HG03066 (cell line): ENCODE data around the gene EXOC3L1.

Experiments
- ATAC-seq: cut with Tn5 transposase; IDR thresholded peaks from one replicate; pipeline ENCODE4 v1.9.1; 2021; ENCODE audit warnings: low read depth; ENCODE audit not compliant: unreplicated experiment

The EXOC3L1 gene

GRCh38 chr16:67199808-67200198 is 9.9 kb upstream of the EXOC3L1 start:
- ATAC-seq, result no peak

GRCh38 chr16:67199011-67199807 is 9.3 kb upstream of the EXOC3L1 start, which contains the start of gene ELMO3:
ELMO3 (plus strand) TSS chr16:67199131; CDS start chr16:67199327, 196 bp downstream.
- no peak for ATAC-seq

- ATAC-seq, result no peak
Measured at GRCh38 chr16:67198238-67198734, 8.3 kb upstream of the EXOC3L1 start.

GRCh38 chr16:67197704-67198103 is 7.8 kb upstream of the EXOC3L1 start:
- ATAC-seq, result no peak

- ATAC-seq, result no peak
Measured at GRCh38 chr16:67196881-67197280, 6.9 kb upstream of the EXOC3L1 start.

- ATAC-seq, result no peak
Measured at GRCh38 chr16:67195676-67196075, 5.7 kb upstream of the EXOC3L1 start.

- ATAC-seq, result no peak
Measured at GRCh38 chr16:67194260-67194659, 4.3 kb upstream of the EXOC3L1 start.

- ATAC-seq, result no peak
Measured at GRCh38 chr16:67193536-67193935, 3.6 kb upstream of the EXOC3L1 start.

GRCh38 chr16:67192781-67193361 is 2.9 kb upstream of the EXOC3L1 start:
- no peak for ATAC-seq

- peak; percentile 89 for ATAC-seq
Measured at GRCh38 chr16:67191995-67192681, 2.2 kb upstream of the EXOC3L1 start, which contains the start of gene E2F4. E2F4 (plus strand) TSS chr16:67192155; CDS start chr16:67192228, 73 bp downstream.

GRCh38 chr16:67191411-67191994 is 1.6 kb upstream of the EXOC3L1 start:
- ATAC-seq, result no peak

GRCh38 chr16:67190448-67191399 is 788 bp upstream of the EXOC3L1 start:
- no peak for ATAC-seq

- ATAC-seq, result no peak
Measured at GRCh38 chr16:67188798-67189197, 1.1 kb downstream of the EXOC3L1 start.

- no peak for ATAC-seq
Measured at GRCh38 chr16:67188323-67188722, 1.6 kb downstream of the EXOC3L1 start.

- ATAC-seq, result no peak
Measured at GRCh38 chr16:67187175-67187890, 2.6 kb downstream of the EXOC3L1 start.

GRCh38 chr16:67186550-67186950 is 3.4 kb downstream of the EXOC3L1 start:
- ATAC-seq, result no peak

GRCh38 chr16:67185651-67186134 is 4.2 kb downstream of the EXOC3L1 start:
- ATAC-seq, result no peak

GRCh38 chr16:67184995-67185650 is 4.8 kb downstream of the EXOC3L1 start:
- no peak for ATAC-seq
